Aorta (tissue), 5 donors: ENCODE data around the gene FBXW12. TPM values are rescaled to one million over a fixed set of nuclear protein-coding genes. Genes with fewer than 3 reads are reported as not detected.

Experiments
- ATAC-seq: fragments of 200-7000 bp; cut with Tn5 transposase; one replicate; pipeline ENCODE4 v1.9.1; 2022; ENCODE audit warnings: moderate library complexity; ENCODE audit not compliant: low FRiP score
- DNase-seq, 2 donors: peaks; one replicate each; pipeline ENCODE4 v3.0.0-alpha.2; 2020
- H3K27ac ChIP-seq, 2 donors: one replicate each; pipeline ENCODE4 v1.5.1; 2013; ENCODE audit warnings: low read length in 2 of 2, mild to moderate bottlenecking in 2 of 2, moderate library complexity in 2 of 2, control low read depth in 1 of 2, inconsistent platforms in 1 of 2, low read depth in 1 of 2
- H3K27me3 ChIP-seq, 2 donors: one replicate each; pipeline ENCODE4 v1.6.1; 2013; ENCODE audit warnings: control low read depth in 1 of 2, low read length in 1 of 2, mild to moderate bottlenecking in 1 of 2, moderate library complexity in 1 of 2; ENCODE audit not compliant: insufficient read depth in 2 of 2, control insufficient read depth in 1 of 2
- H3K36me3 ChIP-seq, 2 donors: one replicate each; pipeline ENCODE4 v1.6.1; 2013; ENCODE audit warnings: control low read depth in 1 of 2, low read length in 1 of 2, mild to moderate bottlenecking in 1 of 2; ENCODE audit not compliant: insufficient read depth in 2 of 2, control insufficient read depth in 1 of 2
- H3K4me1 ChIP-seq, 2 donors: one replicate each; pipeline ENCODE4 v1.6.1; 2013; ENCODE audit warnings: low read length in 2 of 2, control low read depth in 1 of 2, mild to moderate bottlenecking in 1 of 2, moderate library complexity in 1 of 2; ENCODE audit not compliant: insufficient read depth in 2 of 2, control insufficient read depth in 1 of 2
- H3K4me3 ChIP-seq, 2 donors: one replicate each; pipeline ENCODE4 v1.5.1; 2013; ENCODE audit warnings: low read length in 2 of 2, control low read depth in 1 of 2, mild to moderate bottlenecking in 1 of 2
- H3K9me3 ChIP-seq: one replicate; pipeline ENCODE4 v1.6.1; 2013; ENCODE audit warnings: mild to moderate bottlenecking, low read length; ENCODE audit not compliant: control insufficient read depth
- WGBS, 2 donors: extraction: QIAGEN DNeasy Blood & Tissue Kit; methylation state at CpG; one replicate each; pipeline ENCODE4 v1.1.7; 2013; 5-methylcytosine and 5-hydroxymethylcytosine counted together
- intact Hi-C, 2 donors: fragments of 100-400 bp; cut with DNase I; formaldehyde crosslinking; loops; one replicate each; pipeline versions ENCODE4 v1.14.2 to v1.15.0; 2022
- polyA plus RNA-seq, 2 donors: library from polyadenylated mRNA; stranded (reverse); fragments of 200-250 nt; gene quantifications; one replicate each; pipeline ENCODE4 v1.2.3, GENCODE V29; 2013
- total RNA-seq, 2 donors: library from RNA; stranded (reverse); fragmentation: NEBNext Ultra II Directional; extraction: Animal tissue kit (Norgen Biotek cat#: 25700); gene quantifications; one replicate each; pipeline ENCODE4 v1.2.1, GENCODE V29; 2021
- donor health status: healthy with polysubstance abuse.
- donor health status: Bipolar disorder and iron deficiency.
- donor health status: DM: no; HTN: no; CAD: no.
- donor health status: DM: no; HTN: no; CAD: no.
- donor health status: DM: yes; HTN: yes; CAD: no.

The FBXW12 gene
- total and polyA plus RNA-seq, 4 donors = not detected

DNA sequence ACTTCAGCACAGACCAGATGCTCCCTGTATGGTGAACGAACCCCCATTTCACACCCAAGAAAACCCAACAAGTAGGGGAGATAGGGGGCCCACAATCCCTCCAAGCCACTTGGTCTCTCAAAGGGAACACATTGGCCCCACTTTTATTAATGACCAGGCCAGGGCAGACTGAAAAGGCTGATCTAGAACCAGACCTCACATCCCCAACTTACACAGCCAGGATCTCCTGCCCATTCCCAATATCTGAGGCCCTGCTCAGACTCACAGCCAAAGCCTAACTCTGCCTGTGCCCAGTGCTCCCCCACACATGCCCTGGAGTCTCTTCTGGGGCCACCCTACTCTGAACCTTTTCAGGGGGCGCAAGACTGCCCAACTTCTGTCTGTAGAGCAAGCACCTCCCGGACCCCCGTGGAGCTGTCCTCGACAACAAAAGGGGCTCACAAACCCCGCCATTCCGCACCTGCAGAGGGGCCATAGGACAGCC, 56.1 kb downstream of the FBXW12 start:
- intact Hi-C loops = no loop called here
- 39 to 42% methylated on average over 7 of the region's 7 CpGs for WGBS, 2 donors
- DNase-seq = peak; percentile 7 to 48
- peak overlapping the region; percentile 85 to 87 for H3K27ac ChIP-seq
- H3K36me3 ChIP-seq = peaks cover 0 to 1% of the 10 kb centered on the region in 2 donors
- peak overlapping the region; percentile 77 to 94 for H3K4me3 ChIP-seq
- no peaks in the 10 kb centered on the region for H3K4me1 ChIP-seq
- H3K27me3 ChIP-seq = no peaks in the 10 kb centered on the region
- H3K9me3 ChIP-seq = no peaks in the 10 kb centered on the region
- ATAC-seq = no peak

DNA sequence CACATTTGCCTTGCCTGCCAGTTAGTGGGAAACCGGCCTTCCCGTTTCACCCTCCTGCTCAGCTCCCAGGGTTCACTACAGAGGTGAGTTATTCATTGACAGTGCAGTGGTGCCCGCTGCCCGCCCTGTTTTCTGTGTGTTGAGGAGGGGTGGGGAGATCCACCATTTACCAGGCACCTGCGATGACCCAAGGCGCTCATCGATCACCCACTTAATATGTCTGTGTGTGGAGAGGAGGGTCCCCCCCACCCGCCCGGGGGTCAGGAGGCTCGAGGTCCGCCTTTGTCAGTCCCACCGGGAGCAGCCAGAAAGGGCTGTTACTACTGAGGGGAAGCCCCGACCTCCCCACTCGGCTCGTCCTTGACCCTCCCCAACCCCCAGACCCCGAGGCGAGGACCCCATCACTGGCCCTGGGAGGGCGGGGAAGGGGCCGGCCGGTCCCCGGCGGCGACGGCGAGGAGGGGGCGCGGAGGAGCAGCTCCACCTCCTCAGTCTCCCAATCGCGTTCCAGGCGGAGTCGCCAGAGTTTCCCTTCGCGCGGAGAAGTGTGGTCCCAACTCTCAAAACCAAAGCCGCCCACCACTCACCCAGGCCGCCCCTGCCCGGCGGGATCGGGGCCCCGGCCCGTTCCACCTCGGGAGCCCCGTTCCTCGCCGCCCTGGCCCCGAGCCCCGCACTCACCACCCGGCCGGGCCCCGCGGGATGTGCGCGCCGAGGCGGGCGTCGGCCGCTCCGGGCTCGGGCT, 56.7 kb downstream of the FBXW12 start:
- no peaks in the 10 kb centered on the region for H3K9me3 ChIP-seq
- H3K27ac ChIP-seq = peak overlapping the region; percentile 85 to 87
- peak in 1 of 2 donors; percentile 86 for DNase-seq
- peaks cover 0 to 1% of the 10 kb centered on the region in 2 donors for H3K36me3 ChIP-seq
- H3K4me3 ChIP-seq = peak overlapping the region; percentile 77 to 94
- 1% methylated on average over 57 to 60 of the region's 60 CpGs for WGBS, 2 donors
- H3K27me3 ChIP-seq = no peaks in the 10 kb centered on the region
- no peaks in the 10 kb centered on the region for H3K4me1 ChIP-seq
- intact Hi-C loops = no loop called here
- ATAC-seq = peak; percentile 62

DNA sequence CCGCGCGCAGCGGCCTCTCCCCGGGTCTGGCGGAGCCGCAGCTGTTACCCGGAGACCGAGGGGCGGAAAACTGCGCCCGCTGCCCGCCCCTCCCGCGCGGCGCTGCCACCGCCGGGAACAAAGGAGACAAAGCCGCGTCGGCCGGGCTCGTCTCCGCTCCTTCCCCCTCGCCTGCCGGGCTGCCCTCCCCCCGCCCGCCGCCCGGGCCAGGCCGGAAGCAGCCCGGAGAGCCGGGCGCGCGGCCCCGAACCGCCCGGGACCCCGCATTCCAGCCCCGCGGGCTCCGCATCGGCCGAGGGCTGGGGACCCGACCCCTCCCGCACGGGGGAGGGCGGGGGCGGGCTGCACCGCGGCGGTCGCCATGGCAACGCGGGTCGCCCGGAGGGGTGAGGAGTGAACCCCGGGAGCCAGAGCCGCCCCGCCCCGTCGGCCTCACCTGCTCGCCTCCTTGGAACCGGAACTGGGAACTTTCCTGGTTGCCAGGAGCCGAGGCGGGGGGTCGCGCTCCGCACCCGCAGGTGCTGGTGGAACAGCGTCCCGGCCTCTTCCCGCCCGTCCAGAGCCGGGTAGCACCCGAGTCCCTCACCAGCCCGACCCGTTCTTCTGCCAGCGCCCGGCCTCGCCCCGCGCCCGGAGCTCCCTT, 57.4 kb downstream of the FBXW12 start:
- Histone ChIP-seq H3K36me3 (peaks cover 0 to 3% of the 10 kb centered on the region in 2 donors), H3K4me3 (peak overlapping the region; percentile 77 to 94), H3K27ac (peak overlapping the region; percentile 85 to 87), H3K4me1 (no peaks in the 10 kb centered on the region), H3K27me3 (no peaks in the 10 kb centered on the region), H3K9me3 (no peaks in the 10 kb centered on the region)
- intact Hi-C loops = no loop called here
- WGBS, 2 donors = 0 to 1% methylated on average over 70 to 86 of the region's 86 CpGs
- ATAC-seq = peak; percentile 25
- peak; percentile 66 to 88 for DNase-seq

- H3K4me1 ChIP-seq = no peaks in the 10 kb centered on the region
- ATAC-seq = peak; percentile 19
- H3K27ac ChIP-seq = peak within 1 kb of the TSS; percentile 85 to 87
- peaks cover 0 to 3% of the 10 kb centered on the region in 2 donors for H3K36me3 ChIP-seq
- intact Hi-C loops = no loop called here
- no peaks in the 10 kb centered on the region for H3K9me3 ChIP-seq
- peak within 1 kb of the TSS; percentile 77 to 94 for H3K4me3 ChIP-seq
- H3K27me3 ChIP-seq = no peaks in the 10 kb centered on the region
- 9% methylated on average over 15 of the region's 15 CpGs for WGBS, 2 donors
- peak in 1 of 2 donors; percentile 86 for DNase-seq
Measured at GRCh38 chr3:48429960-48430707, 58.1 kb downstream of the FBXW12 start, which contains the start of gene PLXNB1. TSS of gene PLXNB1 (minus strand) at chr3:48430086. CDS start at chr3:48424611, 5,475 bp downstream.

- no peak overlapping the region for H3K4me3 ChIP-seq
- peak in 1 of 2 donors; percentile 12 for DNase-seq
- intact Hi-C loops = no loop called here
- ATAC-seq = no peak
- 86 to 90% methylated on average over 1 of the region's 1 CpG for WGBS, 2 donors
- no peaks in the 10 kb centered on the region for H3K27me3 ChIP-seq
- H3K27ac ChIP-seq = peak overlapping the region in 1 of 2 donors; percentile 79
- no peaks in the 10 kb centered on the region for H3K9me3 ChIP-seq
- H3K4me1 ChIP-seq = no peaks in the 10 kb centered on the region
- peaks cover 0 to 3% of the 10 kb centered on the region in 2 donors for H3K36me3 ChIP-seq
Measured at GRCh38 chr3:48430708-48431101, 58.7 kb downstream of the FBXW12 start.

GRCh38 chr3:48431224-48432029, 59.4 kb downstream of the FBXW12 start:
- DNase-seq (peak in 1 of 2 donors; percentile 52), ATAC-seq (no peak)

GRCh38 chr3:48432411-48433371, 60.7 kb downstream of the FBXW12 start:
- 74 to 76% methylated on average over 16 of the region's 16 CpGs for WGBS, 2 donors
- ATAC-seq = no peak
- Histone ChIP-seq H3K27ac (no peak overlapping the region), H3K9me3 (no peaks in the 10 kb centered on the region), H3K36me3 (peaks cover 0 to 3% of the 10 kb centered on the region in 2 donors), H3K4me1 (no peaks in the 10 kb centered on the region), H3K4me3 (no peak overlapping the region), H3K27me3 (no peaks in the 10 kb centered on the region)
- peak in 1 of 2 donors; percentile 34 for DNase-seq
- intact Hi-C loops = no loop called here

More at GRCh38 chr3:48431224-48432029, 59.4 kb downstream of the FBXW12 start:
- peaks cover 0 to 3% of the 10 kb centered on the region in 2 donors for H3K36me3 ChIP-seq
- 86% methylated on average over 7 to 8 of the region's 8 CpGs for WGBS, 2 donors
- H3K4me3 ChIP-seq = no peak overlapping the region
- no peaks in the 10 kb centered on the region for H3K27me3 ChIP-seq
- H3K4me1 ChIP-seq = no peaks in the 10 kb centered on the region
- intact Hi-C loops = no loop called here
- no peak overlapping the region for H3K27ac ChIP-seq
- no peaks in the 10 kb centered on the region for H3K9me3 ChIP-seq
